Ascending aorta (tissue), 2 donors: Measurements from ENCODE around the gene TEX52. TPM values are rescaled to one million over a fixed set of nuclear protein-coding genes. Genes with fewer than 3 reads are reported as not detected.

Experiments
- DNase-seq, 2 donors: peaks; one replicate each; pipeline ENCODE4 v3.0.0-alpha.2; 2019; ENCODE audit warnings: low spot score in 2 of 2
- H3K27ac ChIP-seq, 2 donors: fragments of 200-600 bp; sonication (generic); one replicate each; pipeline ENCODE4 v1.5.1; 2016 to 2017; ENCODE audit warnings: mild to moderate bottlenecking in 1 of 2
- H3K27me3 ChIP-seq: fragments of 200-600 bp; sonication (generic); one replicate; pipeline ENCODE4 v1.5.1; 2017
- H3K36me3 ChIP-seq, 2 donors: fragments of 200-600 bp; sonication (generic); one replicate each; pipeline ENCODE4 v1.5.1; 2016
- H3K4me1 ChIP-seq, 2 donors: fragments of 200-600 bp; sonication (generic); one replicate each; pipeline ENCODE4 v1.5.1; 2016 to 2017; ENCODE audit warnings: mild to moderate bottlenecking in 1 of 2
- H3K4me3 ChIP-seq, 2 donors: fragments of 200-600 bp; sonication (generic); one replicate each; pipeline ENCODE4 v1.5.1; 2016 to 2017; ENCODE audit warnings: mild to moderate bottlenecking in 1 of 2
- H3K9me3 ChIP-seq, 2 donors: fragments of 200-600 bp; sonication (generic); one replicate each; pipeline ENCODE4 v1.5.1; 2016
- CTCF ChIP-seq, 3 experiments: fragments of 200-600 bp in 2 of 3; fragments of 450-650 bp in 1 of 3; sonication (generic) in 2 of 3; IDR thresholded peaks; one replicate each; pipeline ENCODE4 v1.5.1; 2016 to 2019; ENCODE audit warnings: antibody characterized with exemption in 3 of 3, mild to moderate bottlenecking in 1 of 3, moderate library complexity in 1 of 3
- intact Hi-C: fragments of 100-400 bp; cut with DNase I; formaldehyde crosslinking; loops from one replicate; pipeline ENCODE4 v1.15.1; 2023
- total RNA-seq: library from RNA; depleted of rRNA; stranded (reverse); fragments of >200 nt; gene quantifications from one replicate; pipeline ENCODE4 v1.1.0, GENCODE V29; 2016

The TEX52 gene
- total RNA-seq, 1 donor from 2014 or later, result not detected

DNA sequence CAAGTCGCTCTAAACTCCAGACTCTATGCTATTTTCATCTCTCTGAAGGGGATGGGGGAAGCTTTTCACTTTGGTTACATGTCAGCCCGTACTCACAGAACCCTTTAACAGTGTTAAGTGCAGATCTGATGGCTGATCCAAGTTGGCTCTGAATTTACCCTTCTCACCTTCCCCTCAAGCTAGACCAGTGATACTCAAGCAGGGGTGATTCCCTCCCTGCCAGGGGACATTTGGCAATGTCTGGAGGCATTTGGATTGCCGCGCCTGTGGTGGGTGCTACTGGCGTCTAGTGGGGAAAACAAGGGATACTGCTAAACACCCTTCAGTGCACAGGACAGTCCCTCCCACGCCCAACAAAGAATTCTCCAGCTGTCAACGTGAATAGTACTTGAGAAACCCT is 6.0 kb upstream of the TEX52 start:
- Histone ChIP-seq H3K4me3 (no peak overlapping the region), H3K27me3 (no peaks in the 10 kb centered on the region), H3K4me1 (no peaks in the 10 kb centered on the region), H3K9me3 (no peaks in the 10 kb centered on the region), H3K36me3 (no peaks in the 10 kb centered on the region), H3K27ac (no peak overlapping the region)
- TF ChIP-seq CTCF (IDR thresholded peaks at IDR 0.05), result no peak
- no peak for DNase-seq
- intact Hi-C loops, result no loop called here

DNA sequence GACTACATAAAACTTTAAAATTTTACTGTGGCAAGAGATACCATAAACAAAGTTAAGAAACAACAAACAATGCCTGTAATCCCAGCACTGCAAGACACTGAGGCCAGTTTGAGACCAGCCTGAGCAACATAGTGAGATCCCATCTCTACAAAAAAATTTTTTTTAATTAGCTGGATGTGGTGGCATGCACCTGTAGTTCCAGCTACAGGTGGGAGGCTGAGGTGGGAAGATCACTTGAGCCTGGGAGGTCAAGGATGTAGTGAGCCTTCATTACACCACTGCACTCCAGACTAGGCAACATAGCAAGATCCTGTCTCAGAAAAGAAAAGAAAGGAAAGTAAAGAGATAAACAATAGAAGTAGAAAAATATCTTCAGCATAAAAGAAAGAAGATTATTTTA is 3.3 kb upstream of the TEX52 start:
- no peak overlapping the region for H3K27ac ChIP-seq
- H3K4me3 ChIP-seq, result no peak overlapping the region
- intact Hi-C loops, result no loop called here
- H3K36me3 ChIP-seq, result no peaks in the 10 kb centered on the region
- no peak for TF ChIP-seq CTCF (IDR thresholded peaks at IDR 0.05)
- DNase-seq, result no peak
- no peaks in the 10 kb centered on the region for H3K9me3 ChIP-seq
- H3K4me1 ChIP-seq, result no peaks in the 10 kb centered on the region
- H3K27me3 ChIP-seq, result no peaks in the 10 kb centered on the region

DNA sequence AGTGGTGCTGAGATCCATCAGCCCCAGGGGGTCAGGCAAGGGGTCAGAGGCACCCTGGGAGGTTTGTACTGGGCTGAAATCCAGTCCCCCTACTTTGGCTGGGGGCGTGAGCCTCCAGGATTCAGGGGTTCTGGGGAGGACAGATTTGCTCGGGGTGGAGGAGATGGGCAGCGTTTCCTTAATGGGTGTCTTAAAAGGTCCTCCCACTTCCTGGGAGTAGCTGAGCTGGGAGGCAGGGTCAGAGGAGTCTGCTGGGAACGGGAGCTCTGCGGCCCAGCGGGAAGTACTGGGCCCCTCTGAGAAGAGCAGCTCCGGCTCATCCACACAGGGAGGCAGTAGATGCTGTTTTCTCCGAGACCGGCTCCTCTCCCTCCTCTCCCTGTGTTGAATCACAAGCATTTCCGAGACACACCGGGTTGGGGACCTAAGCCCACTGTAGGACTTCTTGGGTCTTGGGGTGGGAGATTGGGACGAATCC is 2.1 kb upstream of the TEX52 start:
- H3K27ac ChIP-seq, result no peak overlapping the region
- DNase-seq, result no peak

DNA sequence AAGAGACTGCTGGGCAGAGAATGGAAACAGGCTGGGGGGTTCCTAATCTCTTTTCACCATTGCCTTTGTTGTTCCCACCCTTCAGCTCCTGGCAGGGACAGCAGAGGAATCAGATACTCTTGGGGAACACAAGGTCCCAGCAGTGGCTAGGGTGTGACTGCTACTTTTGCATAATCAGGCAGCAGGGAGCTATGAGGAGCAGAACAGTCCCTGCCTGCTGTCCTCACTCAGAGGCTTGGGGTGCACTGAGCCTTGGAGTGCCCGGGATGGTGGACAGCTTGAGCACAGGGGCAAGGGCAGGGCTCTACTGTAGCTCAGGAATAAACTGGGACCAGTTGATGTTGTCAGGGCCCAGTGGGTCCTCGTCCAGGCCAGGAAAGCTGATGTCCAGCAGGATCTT is 1.5 kb upstream of the TEX52 start:
- H3K36me3 ChIP-seq, result no peaks in the 10 kb centered on the region
- TF ChIP-seq CTCF (IDR thresholded peaks at IDR 0.05), result no peak
- intact Hi-C loops, result no loop called here
- H3K27ac ChIP-seq, result no peak overlapping the region
- H3K4me3 ChIP-seq, result no peak overlapping the region
- H3K27me3 ChIP-seq, result no peaks in the 10 kb centered on the region
- no peak for DNase-seq
- H3K4me1 ChIP-seq, result peaks cover 0 to 2% of the 10 kb centered on the region in 2 donors
- no peaks in the 10 kb centered on the region for H3K9me3 ChIP-seq

More for the DNA sequence above, 2.1 kb upstream of the TEX52 start:
- no peak for TF ChIP-seq CTCF (IDR thresholded peaks at IDR 0.05)
- no peaks in the 10 kb centered on the region for H3K4me1 ChIP-seq
- no peaks in the 10 kb centered on the region for H3K27me3 ChIP-seq
- no peaks in the 10 kb centered on the region for H3K9me3 ChIP-seq
- intact Hi-C loops, result no loop called here
- no peak overlapping the region for H3K4me3 ChIP-seq
- H3K36me3 ChIP-seq, result no peaks in the 10 kb centered on the region

- H3K27me3 ChIP-seq, result no peaks in the 10 kb centered on the region
- peaks cover 0 to 2% of the 10 kb centered on the region in 2 donors for H3K4me1 ChIP-seq
- no peak overlapping the region for H3K4me3 ChIP-seq
- no peak for TF ChIP-seq CTCF (IDR thresholded peaks at IDR 0.05)
- intact Hi-C loops, result no loop called here
- no peaks in the 10 kb centered on the region for H3K36me3 ChIP-seq
- H3K27ac ChIP-seq, result no peak overlapping the region
- no peak for DNase-seq
- H3K9me3 ChIP-seq, result no peaks in the 10 kb centered on the region
Measured at GRCh38 chr12:2857576-2857975, 737 bp upstream of the TEX52 start.

DNA sequence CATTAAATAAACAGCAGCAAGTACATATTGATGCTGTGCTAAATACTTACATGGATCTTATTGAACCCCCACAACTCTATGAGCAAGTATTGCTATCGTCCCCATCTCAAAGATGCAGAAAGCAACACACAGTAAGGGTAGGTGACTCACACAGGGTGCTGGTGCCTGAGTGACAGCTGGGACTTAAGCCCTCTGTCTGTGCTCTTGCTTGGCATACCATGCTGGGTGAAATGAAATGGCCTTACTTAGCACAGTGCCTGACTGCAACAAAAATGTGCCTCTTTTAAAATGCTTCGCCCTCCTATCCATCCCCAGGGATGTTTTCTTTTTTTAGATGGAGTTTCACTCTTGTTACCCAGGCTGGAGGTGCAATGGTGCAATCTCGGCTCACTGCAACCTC is 788 bp downstream of the TEX52 start:
- intact Hi-C loops, result no loop called here
- peaks cover 0 to 2% of the 10 kb centered on the region in 2 donors for H3K4me1 ChIP-seq
- H3K27me3 ChIP-seq, result no peaks in the 10 kb centered on the region
- H3K9me3 ChIP-seq, result no peaks in the 10 kb centered on the region
- H3K36me3 ChIP-seq, result no peaks in the 10 kb centered on the region
- no peak overlapping the region for H3K27ac ChIP-seq
- DNase-seq, result no peak
- TF ChIP-seq CTCF (IDR thresholded peaks at IDR 0.05), result no peak
- no peak overlapping the region for H3K4me3 ChIP-seq
